GM10266 (cell line): ENCODE results near the gene HGS.

ENCODE experiments used
- DNase-seq: peaks from one replicate; pipeline ENCODE4 v3.0.0; 2012; ENCODE audit errors: extremely low spot score
- TF ChIP-seq, protein P1 (sequence below): IDR thresholded peaks from 2 replicates; pipeline ENCODE4 v1.5.1; 2012; ENCODE audit warnings: mild to moderate bottlenecking, low read depth; ENCODE audit not compliant: control insufficient read depth, insufficient read depth; ENCODE audit errors: missing control alignments

HGS gene

DNA sequence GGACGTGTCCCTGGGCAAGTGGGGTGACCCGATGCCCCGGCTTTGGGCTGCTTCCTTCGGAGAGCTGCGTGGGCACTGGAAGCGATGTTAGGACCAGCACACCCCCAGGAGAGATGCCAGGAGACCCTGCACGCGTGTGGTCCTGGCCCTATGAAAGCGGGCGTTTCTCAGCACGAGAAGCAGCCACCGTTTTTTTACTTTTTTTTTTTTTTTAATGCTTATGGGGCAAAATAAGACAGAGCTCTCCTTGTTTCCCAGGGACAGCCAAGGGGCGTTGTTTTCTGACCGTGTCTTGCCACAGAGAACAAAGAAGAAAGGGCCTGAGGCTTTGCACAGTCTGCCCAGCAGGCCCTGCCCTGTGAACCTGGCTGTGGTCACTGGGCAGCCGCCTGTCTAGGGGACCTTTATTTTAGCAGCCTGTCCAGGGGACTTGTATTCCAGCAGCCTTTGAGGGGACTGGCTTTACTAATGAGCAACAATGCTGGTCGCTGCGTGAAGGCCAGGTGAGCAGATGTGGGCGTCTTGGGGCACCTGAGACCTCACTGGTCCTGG lies 29.3 kb downstream of the HGS start:
- TF ChIP-seq, protein P1, sequence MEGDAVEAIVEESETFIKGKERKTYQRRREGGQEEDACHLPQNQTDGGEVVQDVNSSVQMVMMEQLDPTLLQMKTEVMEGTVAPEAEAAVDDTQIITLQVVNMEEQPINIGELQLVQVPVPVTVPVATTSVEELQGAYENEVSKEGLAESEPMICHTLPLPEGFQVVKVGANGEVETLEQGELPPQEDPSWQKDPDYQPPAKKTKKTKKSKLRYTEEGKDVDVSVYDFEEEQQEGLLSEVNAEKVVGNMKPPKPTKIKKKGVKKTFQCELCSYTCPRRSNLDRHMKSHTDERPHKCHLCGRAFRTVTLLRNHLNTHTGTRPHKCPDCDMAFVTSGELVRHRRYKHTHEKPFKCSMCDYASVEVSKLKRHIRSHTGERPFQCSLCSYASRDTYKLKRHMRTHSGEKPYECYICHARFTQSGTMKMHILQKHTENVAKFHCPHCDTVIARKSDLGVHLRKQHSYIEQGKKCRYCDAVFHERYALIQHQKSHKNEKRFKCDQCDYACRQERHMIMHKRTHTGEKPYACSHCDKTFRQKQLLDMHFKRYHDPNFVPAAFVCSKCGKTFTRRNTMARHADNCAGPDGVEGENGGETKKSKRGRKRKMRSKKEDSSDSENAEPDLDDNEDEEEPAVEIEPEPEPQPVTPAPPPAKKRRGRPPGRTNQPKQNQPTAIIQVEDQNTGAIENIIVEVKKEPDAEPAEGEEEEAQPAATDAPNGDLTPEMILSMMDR = no peak
- DNase-seq = no peak

DNA sequence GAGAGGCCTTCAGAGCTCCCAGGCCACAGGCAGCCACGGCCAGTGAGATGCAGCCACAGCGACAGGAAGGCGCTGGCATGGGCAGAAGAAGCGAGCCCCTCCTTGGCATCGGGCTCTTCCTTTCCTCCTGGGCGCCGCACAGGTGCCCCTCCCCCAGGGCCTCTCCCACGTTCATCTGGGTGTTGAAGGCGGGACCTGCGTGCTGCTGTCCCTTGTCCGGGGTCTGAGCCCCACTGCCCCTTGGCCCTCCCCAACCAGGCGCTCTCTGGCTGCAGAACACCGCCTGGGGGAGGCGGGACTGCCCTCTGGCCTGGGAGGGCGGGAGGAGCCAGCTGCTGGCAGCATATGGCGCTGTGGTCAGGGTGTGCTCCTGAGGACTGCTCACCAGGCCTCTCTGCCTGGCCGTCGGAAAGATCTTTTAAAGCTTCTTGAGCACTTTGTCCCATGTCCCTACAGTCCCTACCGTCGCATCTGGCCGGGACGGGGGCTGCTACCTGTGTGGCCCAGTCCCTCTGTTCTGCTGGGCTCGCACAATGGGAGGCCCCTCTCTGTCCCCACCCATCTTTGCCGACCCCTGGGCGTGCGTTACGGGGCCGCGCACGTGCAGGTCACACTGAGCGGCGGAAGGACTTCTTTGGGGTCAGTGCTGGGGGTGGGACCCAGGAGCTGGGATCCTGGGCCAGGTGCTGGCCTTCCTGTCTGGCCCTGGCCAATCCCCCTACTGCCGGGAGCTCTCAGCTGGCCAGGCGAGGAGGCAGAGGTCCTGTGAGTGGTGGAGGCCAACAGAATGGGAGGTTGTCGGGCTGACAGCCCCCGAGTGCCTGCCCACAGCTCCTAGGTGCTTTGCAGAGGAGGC lies 30.0 kb downstream of the HGS start:
- DNase-seq = no peak
- TF ChIP-seq, protein P1 = no peak

DNA sequence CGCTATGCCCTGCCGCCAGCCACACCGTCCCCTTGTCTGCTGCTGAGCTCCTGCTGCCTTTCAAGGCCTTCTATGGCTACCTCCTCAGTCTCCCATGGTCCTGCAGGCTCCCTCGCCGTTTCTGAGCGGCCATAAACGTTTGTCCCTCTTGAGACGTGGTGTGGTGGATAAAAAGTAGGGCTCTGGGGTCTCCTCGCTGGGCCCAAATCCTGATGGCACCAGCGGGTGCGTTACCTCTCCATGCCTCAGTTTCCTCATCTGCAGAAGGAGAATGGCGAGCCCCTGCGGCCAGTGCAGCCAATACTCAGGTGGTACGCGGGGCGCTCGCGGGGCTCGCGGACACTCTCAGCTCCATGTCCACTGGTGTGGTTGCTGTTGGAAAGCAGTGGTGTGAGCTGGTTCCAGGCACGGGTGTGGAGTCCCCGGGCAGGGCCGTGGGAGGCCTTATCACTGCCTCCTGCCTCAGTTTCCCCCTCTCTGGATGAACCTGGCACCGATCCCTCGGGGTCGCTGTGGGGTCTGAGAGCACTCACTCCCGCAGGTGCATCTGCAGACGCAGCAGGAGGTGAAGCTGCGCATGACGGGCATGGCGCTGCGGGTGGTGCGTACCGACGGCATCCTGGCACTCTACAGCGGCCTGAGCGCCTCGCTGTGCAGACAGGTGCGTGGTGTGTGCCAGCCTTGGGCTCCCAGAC lies 30.7 kb downstream of the HGS start:
- no peak for DNase-seq
- TF ChIP-seq, protein P1 = no peak

DNA sequence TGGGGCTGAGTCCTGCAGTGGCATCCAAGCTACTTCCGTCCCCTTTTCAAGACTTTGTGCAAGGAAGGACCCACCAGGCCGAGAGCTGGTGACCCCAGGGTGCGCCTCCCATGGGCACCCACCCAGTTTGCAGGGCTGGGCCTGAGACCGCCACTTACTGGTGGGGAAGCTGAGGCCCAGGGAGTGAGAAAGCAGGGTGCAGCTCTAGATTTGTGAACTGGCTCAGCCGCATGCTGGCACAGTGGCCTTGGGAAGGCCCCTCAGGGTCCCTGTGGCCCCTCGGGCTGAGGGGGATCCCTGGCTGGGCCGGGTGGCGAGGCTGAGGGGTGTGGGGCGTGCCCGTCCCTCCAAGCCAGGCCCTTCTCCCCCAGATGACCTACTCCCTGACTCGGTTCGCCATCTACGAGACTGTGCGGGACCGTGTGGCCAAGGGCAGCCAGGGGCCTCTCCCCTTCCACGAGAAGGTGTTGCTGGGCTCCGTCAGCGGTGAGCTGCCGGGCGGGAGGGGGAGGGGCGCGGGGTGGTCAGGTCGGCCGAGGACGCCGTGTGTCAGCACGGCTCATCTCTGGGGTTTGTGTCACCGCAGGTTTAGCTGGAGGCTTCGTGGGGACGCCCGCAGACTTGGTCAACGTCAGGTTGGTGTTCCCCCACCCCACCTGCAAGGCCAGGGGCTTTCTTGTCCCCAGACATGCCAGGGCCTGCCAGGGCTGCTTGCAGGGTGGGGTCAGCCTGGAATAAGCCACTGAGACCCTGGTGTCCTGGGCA lies 31.5 kb downstream of the HGS start:
- no peak for DNase-seq
- TF ChIP-seq, protein P1 = no peak

- no peak for DNase-seq
- TF ChIP-seq, protein P1 = no peak
Measured at GRCh38 chr17:81715872-81716673, 32.3 kb downstream of the HGS start.

GRCh38 chr17:81716674-81716996 lies 32.8 kb downstream of the HGS start:
- no peak for DNase-seq
- TF ChIP-seq, protein P1 = no peak
